Kidney epithelial cell (primary cell): ENCODE results near the gene LAMB3. TPM values are rescaled to one million over a fixed set of nuclear protein-coding genes. Genes with fewer than 3 reads are reported as not detected.
A peak's percentile ranks its signal among the peaks of the same experiment; 100 is the strongest.

Experiments used
- DNase-seq: peaks from one replicate; pipeline ENCODE4 v3.0.0-alpha.2; 2010; ENCODE audit warnings: low read depth
- H3K27me3 ChIP-seq: 2 replicates; pipeline ENCODE4 v1.6.0; 2011; ENCODE audit warnings: low read length; ENCODE audit not compliant: control insufficient read depth, insufficient read depth
- H3K36me3 ChIP-seq: 2 replicates; pipeline ENCODE4 v1.5.1; 2011; ENCODE audit warnings: low read length; ENCODE audit not compliant: control insufficient read depth, insufficient read depth
- H3K4me3 ChIP-seq: 2 replicates; pipeline ENCODE4 v1.5.1; 2011; ENCODE audit warnings: low read depth, mild to moderate bottlenecking, control low read depth, low read length
- total RNA-seq: library from RNA; depleted of rRNA; stranded (reverse); fragments of >200 nt; gene quantifications from 2 replicates; pipeline ENCODE4 v1.2.3, GENCODE V29; 2015
- TF ChIP-seq, protein P1 (sequence below): IDR thresholded peaks from 2 replicates; pipeline ENCODE4 v1.5.1; 2011; ENCODE audit warnings: mild to moderate bottlenecking, moderate library complexity, low read length, control low read depth, inconsistent platforms; ENCODE audit not compliant: insufficient read depth, poor library complexity, severe bottlenecking

The LAMB3 gene
- total RNA-seq, 1 donor from 2014 or later = 343 TPM

DNA sequence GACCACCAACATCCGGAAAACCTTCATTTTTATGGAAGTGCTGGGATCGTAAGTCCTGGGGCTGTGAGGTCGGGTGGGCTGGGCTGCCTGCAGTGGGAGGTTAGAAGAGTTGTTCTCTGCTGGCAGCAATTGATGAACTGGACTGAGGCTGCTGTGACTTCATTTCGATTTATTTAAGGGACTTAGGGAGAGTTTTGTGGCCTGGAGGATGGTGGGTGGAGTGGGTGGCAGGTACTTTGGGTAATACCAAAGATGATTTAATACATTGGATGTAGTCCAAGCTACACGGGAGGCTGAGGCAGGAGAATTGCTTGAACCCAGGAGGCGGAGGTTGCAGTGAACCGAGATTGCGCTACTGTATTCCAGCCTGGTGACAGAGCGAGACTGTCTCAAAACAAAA lies 57.2 kb downstream of the LAMB3 start:
- TF ChIP-seq, protein P1, sequence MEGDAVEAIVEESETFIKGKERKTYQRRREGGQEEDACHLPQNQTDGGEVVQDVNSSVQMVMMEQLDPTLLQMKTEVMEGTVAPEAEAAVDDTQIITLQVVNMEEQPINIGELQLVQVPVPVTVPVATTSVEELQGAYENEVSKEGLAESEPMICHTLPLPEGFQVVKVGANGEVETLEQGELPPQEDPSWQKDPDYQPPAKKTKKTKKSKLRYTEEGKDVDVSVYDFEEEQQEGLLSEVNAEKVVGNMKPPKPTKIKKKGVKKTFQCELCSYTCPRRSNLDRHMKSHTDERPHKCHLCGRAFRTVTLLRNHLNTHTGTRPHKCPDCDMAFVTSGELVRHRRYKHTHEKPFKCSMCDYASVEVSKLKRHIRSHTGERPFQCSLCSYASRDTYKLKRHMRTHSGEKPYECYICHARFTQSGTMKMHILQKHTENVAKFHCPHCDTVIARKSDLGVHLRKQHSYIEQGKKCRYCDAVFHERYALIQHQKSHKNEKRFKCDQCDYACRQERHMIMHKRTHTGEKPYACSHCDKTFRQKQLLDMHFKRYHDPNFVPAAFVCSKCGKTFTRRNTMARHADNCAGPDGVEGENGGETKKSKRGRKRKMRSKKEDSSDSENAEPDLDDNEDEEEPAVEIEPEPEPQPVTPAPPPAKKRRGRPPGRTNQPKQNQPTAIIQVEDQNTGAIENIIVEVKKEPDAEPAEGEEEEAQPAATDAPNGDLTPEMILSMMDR = no peak
- no peak for DNase-seq
- Histone ChIP-seq H3K27me3 (peaks cover 3% of the 10 kb centered on the region), H3K36me3 (no peaks in the 10 kb centered on the region), H3K4me3 (no peak overlapping the region)

DNA sequence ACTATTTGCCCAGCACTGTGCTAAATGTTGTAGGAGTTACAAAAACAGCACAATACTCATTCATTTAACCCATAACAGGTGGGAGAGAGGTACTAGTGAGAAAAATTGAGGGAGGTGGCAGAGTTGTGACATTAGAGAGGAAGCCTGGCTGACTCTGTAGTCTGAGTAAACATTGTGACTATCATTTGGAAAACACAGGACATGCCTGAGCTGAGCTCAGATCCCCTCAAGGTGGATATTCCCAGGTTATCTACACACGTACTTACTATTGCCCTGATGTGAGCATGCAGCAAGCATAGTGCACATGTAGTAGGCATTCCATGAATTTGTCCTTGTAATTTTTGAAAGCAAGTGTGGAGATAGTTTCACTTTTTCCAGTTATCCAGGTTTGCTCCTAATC lies 57.8 kb downstream of the LAMB3 start:
- no peak for DNase-seq
- TF ChIP-seq, protein P1 = no peak
- H3K36me3 ChIP-seq = no peaks in the 10 kb centered on the region
- H3K4me3 ChIP-seq = no peak overlapping the region
- peaks cover 3% of the 10 kb centered on the region for H3K27me3 ChIP-seq

DNA sequence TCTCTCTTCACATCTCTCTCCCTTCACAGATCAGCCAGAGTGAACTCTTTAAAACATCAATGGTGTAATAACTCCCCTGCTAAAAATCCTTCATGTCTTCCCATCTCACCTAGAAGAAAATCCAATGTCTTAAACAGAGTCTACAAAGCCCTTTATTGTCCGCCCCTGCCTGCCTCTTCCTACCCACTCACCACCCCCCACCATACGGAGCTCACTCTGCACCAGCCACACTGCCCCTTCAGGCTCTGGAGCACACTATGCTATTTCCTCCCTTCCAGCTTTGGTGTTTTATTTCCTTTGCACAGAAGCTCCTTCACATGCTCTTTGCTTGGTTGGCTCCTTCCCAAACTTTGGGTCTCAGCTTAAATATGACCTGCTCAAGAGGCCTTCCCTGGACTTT lies 58.5 kb downstream of the LAMB3 start:
- H3K27me3 ChIP-seq = peaks cover 3% of the 10 kb centered on the region
- TF ChIP-seq, protein P1 = no peak
- no peak for DNase-seq
- H3K36me3 ChIP-seq = no peaks in the 10 kb centered on the region
- no peak overlapping the region for H3K4me3 ChIP-seq

DNA sequence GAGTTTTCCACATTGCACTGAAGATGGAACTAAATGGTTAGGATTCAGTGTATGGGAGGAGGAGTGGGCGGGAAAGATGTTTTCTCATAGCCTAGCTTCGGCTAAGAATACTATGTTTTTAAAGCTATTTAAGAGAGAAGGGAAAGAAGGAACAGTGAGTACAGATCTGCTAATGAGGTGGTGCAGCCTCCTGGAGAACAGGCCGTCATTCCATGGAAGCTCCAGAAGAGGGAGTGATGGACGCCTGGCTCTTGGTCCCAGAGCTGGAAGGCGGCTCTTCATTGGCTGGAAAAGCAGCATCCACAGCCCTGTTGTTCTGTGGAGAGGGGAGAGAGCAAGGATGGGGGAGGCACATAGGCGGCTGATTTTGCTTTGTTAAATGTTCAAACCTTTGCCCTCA lies 61.8 kb downstream of the LAMB3 start:
- Histone ChIP-seq H3K27me3 (peaks cover 5% of the 10 kb centered on the region), H3K36me3 (no peaks in the 10 kb centered on the region), H3K4me3 (no peak overlapping the region)
- TF ChIP-seq, protein P1 = peak; percentile 48
- no peak for DNase-seq

DNA sequence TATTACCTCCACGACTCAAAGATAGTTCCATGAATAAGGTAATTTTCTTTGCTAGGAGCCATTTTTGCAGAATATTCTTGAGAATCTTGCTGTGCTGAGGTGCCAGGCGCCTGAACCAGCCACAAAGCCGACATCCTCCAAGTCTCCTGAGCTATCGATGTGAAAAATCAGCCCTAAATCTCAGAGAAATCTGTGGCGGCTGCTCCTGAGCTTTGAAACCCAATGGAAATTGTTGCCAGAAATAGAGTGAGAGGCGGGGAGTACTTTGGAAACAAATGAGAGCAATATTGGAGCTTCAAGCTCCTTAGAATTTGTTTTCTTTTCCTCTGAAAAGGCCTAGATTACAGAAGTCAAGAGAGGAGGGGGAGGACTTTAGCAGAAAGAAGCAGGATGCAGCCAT lies 62.4 kb downstream of the LAMB3 start:
- H3K36me3 ChIP-seq = no peaks in the 10 kb centered on the region
- TF ChIP-seq, protein P1 = no peak
- no peak for DNase-seq
- peaks cover 5% of the 10 kb centered on the region for H3K27me3 ChIP-seq
- H3K4me3 ChIP-seq = no peak overlapping the region

DNA sequence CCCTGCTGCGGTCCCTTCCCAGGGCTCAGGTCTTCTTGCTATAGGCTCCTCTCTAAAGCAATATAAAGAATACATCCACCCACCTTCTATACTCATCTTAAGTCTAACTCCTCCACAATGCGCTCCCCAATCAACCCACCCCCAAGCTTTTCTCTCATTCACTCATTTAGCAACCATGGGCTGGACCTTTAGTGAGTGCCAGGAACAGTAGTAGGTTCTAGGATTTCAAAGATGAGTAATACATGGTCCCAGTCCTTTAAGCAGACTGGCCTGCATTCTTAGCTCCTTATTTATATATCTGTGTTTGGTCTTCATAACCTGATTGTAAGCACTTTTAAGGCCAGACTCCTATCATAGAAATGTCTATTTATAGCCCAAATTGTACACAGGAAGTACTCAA lies 62.8 kb downstream of the LAMB3 start:
- Histone ChIP-seq H3K27me3 (peaks cover 5% of the 10 kb centered on the region), H3K4me3 (no peak overlapping the region), H3K36me3 (no peaks in the 10 kb centered on the region)
- DNase-seq = no peak
- TF ChIP-seq, protein P1 = no peak
